Measurements from ENCODE around the gene FIGN.

The FIGN gene

GRCh38 chr2:163735685-163736432 is at the start of gene FIGN:
TSS of gene FIGN (minus strand) at chr2:163736008. CDS start at chr2:163734927, 1,081 bp downstream.
- no peak for DNase-seq

GRCh38 chr2:163785162-163785561 is 49.4 kb upstream of the FIGN start:
- DNase-seq = no peak

- no peak for DNase-seq
These were observed 44.3 kb upstream of the FIGN start for GRCh38 chr2:163779970-163780597.

GRCh38 chr2:163778045-163778781 is 42.4 kb upstream of the FIGN start:
- DNase-seq = no peak

GRCh38 chr2:163775304-163775703 is 39.5 kb upstream of the FIGN start:
- no peak for DNase-seq

GRCh38 chr2:163774862-163775261 is 39.1 kb upstream of the FIGN start:
- no peak for DNase-seq

GRCh38 chr2:163773276-163773675 is 37.5 kb upstream of the FIGN start:
- no peak for DNase-seq

- DNase-seq = no peak
These were observed 35.8 kb upstream of the FIGN start for GRCh38 chr2:163771596-163771995.

GRCh38 chr2:163768881-163769695 is 33.3 kb upstream of the FIGN start:
- DNase-seq = no peak

GRCh38 chr2:163767097-163767496 is 31.3 kb upstream of the FIGN start:
- no peak for DNase-seq

- DNase-seq = no peak
These were observed 28.8 kb upstream of the FIGN start for GRCh38 chr2:163764566-163764965.

GRCh38 chr2:163759013-163759412 is 23.2 kb upstream of the FIGN start:
- DNase-seq = no peak

GRCh38 chr2:163757814-163758213 is 22.0 kb upstream of the FIGN start:
- DNase-seq = no peak

GRCh38 chr2:163756588-163756987 is 20.8 kb upstream of the FIGN start:
- DNase-seq = no peak

- no peak for DNase-seq
These were observed 19.6 kb upstream of the FIGN start for GRCh38 chr2:163755366-163755765.

- no peak for DNase-seq
These were observed 17.9 kb upstream of the FIGN start for GRCh38 chr2:163753726-163754125.

GRCh38 chr2:163752267-163752666 is 16.5 kb upstream of the FIGN start:
- DNase-seq = no peak

GRCh38 chr2:163751696-163752095 is 15.9 kb upstream of the FIGN start:
- DNase-seq = no peak

- no peak for DNase-seq
These were observed 12.6 kb upstream of the FIGN start for GRCh38 chr2:163748420-163748819.

- no peak for DNase-seq
These were observed 5.6 kb upstream of the FIGN start for GRCh38 chr2:163741435-163741834.

GRCh38 chr2:163737563-163737962 is 1.8 kb upstream of the FIGN start:
- no peak for DNase-seq

- DNase-seq = no peak
These were observed 1.3 kb upstream of the FIGN start for GRCh38 chr2:163737190-163737439.

GRCh38 chr2:163736433-163737189 is 803 bp upstream of the FIGN start:
- DNase-seq = no peak

Measured in activated gamma-delta T cell treated with Interleukin-2 at 50 U/mL for 16 hours (primary cell).